ENCODE results near the gene SRC.

SRC gene

GRCh38 chr20:37430044-37430443 is 84.1 kb downstream of the SRC start:
- H3K9ac ChIP-seq (ENCODE audit: low read depth, low read length), result no peak overlapping the region
- no peaks in the 10 kb centered on the region for H3K9me3 ChIP-seq (ENCODE audit: insufficient read depth, low read depth, low read length)
- H3K36me3 ChIP-seq (ENCODE audit: insufficient read depth, low read depth, low read length), result no peaks in the 10 kb centered on the region
- H3K4me3 ChIP-seq (ENCODE audit: low read length), result no peak overlapping the region
- no peaks in the 10 kb centered on the region for H3K4me1 ChIP-seq (ENCODE audit: insufficient read depth, low read length)
- peaks cover 36% of the 10 kb centered on the region; the same call in 1 of the 2 replicates for H3K27me3 ChIP-seq (ENCODE audit: insufficient read depth, low read length)
- H3K27ac ChIP-seq (ENCODE audit: low read length), result no peak overlapping the region

GRCh38 chr20:37430778-37431460 is 85.0 kb downstream of the SRC start:
- H3K4me3 ChIP-seq (ENCODE audit: low read length), result no peak overlapping the region
- no peak overlapping the region for H3K27ac ChIP-seq (ENCODE audit: low read length)
- no peaks in the 10 kb centered on the region for H3K36me3 ChIP-seq (ENCODE audit: insufficient read depth, low read depth, low read length)
- peaks cover 36% of the 10 kb centered on the region; the same call in 1 of the 2 replicates for H3K27me3 ChIP-seq (ENCODE audit: insufficient read depth, low read length)
- no peak overlapping the region for H3K9ac ChIP-seq (ENCODE audit: low read depth, low read length)
- H3K9me3 ChIP-seq (ENCODE audit: insufficient read depth, low read depth, low read length), result no peaks in the 10 kb centered on the region
- no peaks in the 10 kb centered on the region for H3K4me1 ChIP-seq (ENCODE audit: insufficient read depth, low read length)

- Histone ChIP-seq H3K27me3 (ENCODE audit: insufficient read depth, low read length) (peaks cover 36% of the 10 kb centered on the region; the same call in 1 of the 2 replicates), H3K9ac (ENCODE audit: low read depth, low read length) (no peak overlapping the region), H3K4me1 (ENCODE audit: insufficient read depth, low read length) (no peaks in the 10 kb centered on the region), H3K4me3 (ENCODE audit: low read length) (no peak overlapping the region), H3K9me3 (ENCODE audit: insufficient read depth, low read depth, low read length) (no peaks in the 10 kb centered on the region), H3K27ac (ENCODE audit: low read length) (no peak overlapping the region), H3K36me3 (ENCODE audit: insufficient read depth, low read depth, low read length) (no peaks in the 10 kb centered on the region)
Observed at GRCh38 chr20:37431786-37432185, 85.8 kb downstream of the SRC start.

GRCh38 chr20:37432606-37433005 is 86.7 kb downstream of the SRC start:
- no peak overlapping the region for H3K4me3 ChIP-seq (ENCODE audit: low read length)
- H3K27me3 ChIP-seq (ENCODE audit: insufficient read depth, low read length), result peaks cover 36% of the 10 kb centered on the region; the same call in 1 of the 2 replicates
- H3K27ac ChIP-seq (ENCODE audit: low read length), result no peak overlapping the region
- no peaks in the 10 kb centered on the region for H3K36me3 ChIP-seq (ENCODE audit: insufficient read depth, low read depth, low read length)
- no peak overlapping the region for H3K9ac ChIP-seq (ENCODE audit: low read depth, low read length)
- H3K9me3 ChIP-seq (ENCODE audit: insufficient read depth, low read depth, low read length), result no peaks in the 10 kb centered on the region
- H3K4me1 ChIP-seq (ENCODE audit: insufficient read depth, low read length), result no peaks in the 10 kb centered on the region

GRCh38 chr20:37435607-37436006 is 89.7 kb downstream of the SRC start:
- Histone ChIP-seq H3K4me1 (ENCODE audit: insufficient read depth, low read length) (no peaks in the 10 kb centered on the region; the same call in 1 of the 2 replicates), H3K36me3 (ENCODE audit: insufficient read depth, low read depth, low read length) (no peaks in the 10 kb centered on the region), H3K27ac (ENCODE audit: low read length) (no peak overlapping the region), H3K27me3 (ENCODE audit: insufficient read depth, low read length) (peaks cover 22% of the 10 kb centered on the region; the same call in 1 of the 2 replicates), H3K4me3 (ENCODE audit: low read length) (no peak overlapping the region), H3K9ac (ENCODE audit: low read depth, low read length) (no peak overlapping the region), H3K9me3 (ENCODE audit: insufficient read depth, low read depth, low read length) (no peaks in the 10 kb centered on the region)

GRCh38 chr20:37436527-37437186 is 90.7 kb downstream of the SRC start:
- peaks cover 19% of the 10 kb centered on the region; the same call in 1 of the 2 replicates for H3K27me3 ChIP-seq (ENCODE audit: insufficient read depth, low read length)
- H3K4me3 ChIP-seq (ENCODE audit: low read length), result no peak overlapping the region
- H3K9ac ChIP-seq (ENCODE audit: low read depth, low read length), result no peak overlapping the region
- no peaks in the 10 kb centered on the region for H3K9me3 ChIP-seq (ENCODE audit: insufficient read depth, low read depth, low read length)
- H3K36me3 ChIP-seq (ENCODE audit: insufficient read depth, low read depth, low read length), result no peaks in the 10 kb centered on the region
- no peaks in the 10 kb centered on the region; the same call in 1 of the 2 replicates for H3K4me1 ChIP-seq (ENCODE audit: insufficient read depth, low read length)
- H3K27ac ChIP-seq (ENCODE audit: low read length), result no peak overlapping the region

GRCh38 chr20:37437676-37438075 is 91.7 kb downstream of the SRC start:
- Histone ChIP-seq H3K36me3 (ENCODE audit: insufficient read depth, low read depth, low read length) (no peaks in the 10 kb centered on the region), H3K9ac (ENCODE audit: low read depth, low read length) (no peak overlapping the region), H3K9me3 (ENCODE audit: insufficient read depth, low read depth, low read length) (no peaks in the 10 kb centered on the region), H3K4me1 (ENCODE audit: insufficient read depth, low read length) (no peaks in the 10 kb centered on the region; the same call in 1 of the 2 replicates), H3K4me3 (ENCODE audit: low read length) (no peak overlapping the region), H3K27me3 (ENCODE audit: insufficient read depth, low read length) (peaks cover 15% of the 10 kb centered on the region; the same call in 1 of the 2 replicates), H3K27ac (ENCODE audit: low read length) (no peak overlapping the region)

GRCh38 chr20:37438464-37439222 is 92.7 kb downstream of the SRC start:
- Histone ChIP-seq H3K36me3 (ENCODE audit: insufficient read depth, low read depth, low read length) (no peaks in the 10 kb centered on the region), H3K9ac (ENCODE audit: low read depth, low read length) (no peak overlapping the region), H3K27ac (ENCODE audit: low read length) (no peak overlapping the region), H3K4me3 (ENCODE audit: low read length) (no peak overlapping the region), H3K27me3 (ENCODE audit: insufficient read depth, low read length) (peaks cover 8% of the 10 kb centered on the region; the same call in 1 of the 2 replicates), H3K9me3 (ENCODE audit: insufficient read depth, low read depth, low read length) (no peaks in the 10 kb centered on the region), H3K4me1 (ENCODE audit: insufficient read depth, low read length) (no peaks in the 10 kb centered on the region; the same call in 1 of the 2 replicates)

- peaks cover 7% of the 10 kb centered on the region; the same call in 1 of the 2 replicates for H3K27me3 ChIP-seq (ENCODE audit: insufficient read depth, low read length)
- H3K4me3 ChIP-seq (ENCODE audit: low read length), result no peak overlapping the region
- no peaks in the 10 kb centered on the region for H3K36me3 ChIP-seq (ENCODE audit: insufficient read depth, low read depth, low read length)
- no peak overlapping the region for H3K27ac ChIP-seq (ENCODE audit: low read length)
- H3K9me3 ChIP-seq (ENCODE audit: insufficient read depth, low read depth, low read length), result no peaks in the 10 kb centered on the region
- no peaks in the 10 kb centered on the region; the same call in 1 of the 2 replicates for H3K4me1 ChIP-seq (ENCODE audit: insufficient read depth, low read length)
- H3K9ac ChIP-seq (ENCODE audit: low read depth, low read length), result no peak overlapping the region
Observed at GRCh38 chr20:37439223-37439933, 93.4 kb downstream of the SRC start.

GRCh38 chr20:37441023-37441422 is 95.1 kb downstream of the SRC start:
- no peak overlapping the region for H3K9ac ChIP-seq (ENCODE audit: low read depth, low read length)
- no peaks in the 10 kb centered on the region; the same call in 1 of the 2 replicates for H3K27me3 ChIP-seq (ENCODE audit: insufficient read depth, low read length)

GRCh38 chr20:37442547-37442946 is 96.6 kb downstream of the SRC start:
- Histone ChIP-seq H3K27me3 (ENCODE audit: insufficient read depth, low read length) (peaks cover 3% of the 10 kb centered on the region; the same call in 1 of the 2 replicates), H3K4me3 (ENCODE audit: low read length) (no peak overlapping the region)

More at GRCh38 chr20:37441023-37441422, 95.1 kb downstream of the SRC start:
- no peaks in the 10 kb centered on the region for H3K9me3 ChIP-seq (ENCODE audit: insufficient read depth, low read depth, low read length)
- no peaks in the 10 kb centered on the region for H3K36me3 ChIP-seq (ENCODE audit: insufficient read depth, low read depth, low read length)
- H3K27ac ChIP-seq (ENCODE audit: low read length), result no peak overlapping the region
- H3K4me1 ChIP-seq (ENCODE audit: insufficient read depth, low read length), result no peaks in the 10 kb centered on the region; the same call in 1 of the 2 replicates
- no peak overlapping the region for H3K4me3 ChIP-seq (ENCODE audit: low read length)

More at GRCh38 chr20:37442547-37442946, 96.6 kb downstream of the SRC start:
- H3K4me1 ChIP-seq (ENCODE audit: insufficient read depth, low read length), result no peaks in the 10 kb centered on the region; the same call in 1 of the 2 replicates
- no peaks in the 10 kb centered on the region for H3K9me3 ChIP-seq (ENCODE audit: insufficient read depth, low read depth, low read length)
- no peak overlapping the region for H3K27ac ChIP-seq (ENCODE audit: low read length)
- no peak overlapping the region for H3K9ac ChIP-seq (ENCODE audit: low read depth, low read length)
- H3K36me3 ChIP-seq (ENCODE audit: insufficient read depth, low read depth, low read length), result no peaks in the 10 kb centered on the region
